Jurkat, Clone E6-1 (cell line): ENCODE data around the gene CCDC77. TPM values are rescaled to one million over a fixed set of nuclear protein-coding genes. Genes with fewer than 3 reads are reported as not detected.
"Not testable (repeated sequence)": the region's sequence is repeated elsewhere in the genome, so short reads cannot be mapped to it uniquely, and the experiment has no call there.

Source experiments
- DNase-seq: peaks from one replicate; pipeline ENCODE4 v3.0.0-alpha.2; 2011; ENCODE audit warnings: low read depth, low spot score
- H3K4me3 ChIP-seq: 2 replicates; pipeline ENCODE4 v1.5.1; 2011; ENCODE audit warnings: mild to moderate bottlenecking, low read length, control low read depth, moderate library complexity
- polyA plus RNA-seq: library from polyadenylated mRNA; unstranded; fragments of >200 nt; gene quantifications from one replicate; pipeline ENCODE4 v1.2.1, GENCODE V29; 2012; ENCODE audit warnings: missing spikeins; ENCODE audit not compliant: insufficient read length, insufficient read depth

The CCDC77 gene
- 35.8 TPM for polyA plus RNA-seq

DNA sequence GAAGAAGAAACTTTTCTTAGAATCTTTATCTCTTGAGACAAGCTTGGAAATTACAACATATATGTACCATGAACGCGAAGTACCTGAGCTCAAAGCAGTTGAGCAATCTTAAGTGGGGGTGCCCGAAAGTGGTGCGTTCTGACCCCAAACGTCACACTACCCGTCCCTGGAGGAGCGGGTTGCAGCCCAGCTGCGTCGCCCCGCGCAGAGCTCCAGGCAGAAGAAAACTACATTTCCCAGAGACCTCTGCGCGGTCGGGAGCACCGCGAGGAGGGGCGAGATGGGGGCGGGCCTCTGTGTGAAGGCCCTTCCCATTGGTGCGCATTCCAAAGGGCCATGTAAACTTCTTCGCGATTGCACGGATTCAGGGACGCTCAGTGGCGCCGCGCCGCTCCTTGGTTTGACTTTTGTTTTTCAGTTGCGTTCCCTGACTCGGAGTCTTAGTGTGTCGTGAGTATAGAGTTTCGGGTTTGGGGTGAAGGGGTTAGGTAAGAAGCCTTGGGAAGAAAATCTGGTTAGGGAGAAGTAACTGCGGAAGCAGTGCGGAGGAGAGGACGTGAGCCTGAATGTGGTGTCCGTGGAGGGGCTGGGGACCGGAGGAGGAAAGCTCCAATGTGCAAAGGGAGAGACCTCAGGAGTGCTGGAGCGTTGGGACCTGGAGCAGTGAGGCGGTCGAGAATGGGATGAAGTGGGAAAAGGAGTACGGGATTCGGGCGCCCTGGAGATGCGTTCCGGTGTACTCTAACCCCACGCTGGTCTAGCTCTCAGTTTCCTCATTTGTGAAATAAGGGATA lies at the start of gene CCDC77:
Gene CCDC77 (plus strand): TSS at position 410 of the 794 bp plus-strand sequence. CDS start 7,740 bp downstream, outside the sequence.
- peak within 1 kb of the TSS; percentile 72 for H3K4me3 ChIP-seq
- peak; percentile 92 for DNase-seq

DNA sequence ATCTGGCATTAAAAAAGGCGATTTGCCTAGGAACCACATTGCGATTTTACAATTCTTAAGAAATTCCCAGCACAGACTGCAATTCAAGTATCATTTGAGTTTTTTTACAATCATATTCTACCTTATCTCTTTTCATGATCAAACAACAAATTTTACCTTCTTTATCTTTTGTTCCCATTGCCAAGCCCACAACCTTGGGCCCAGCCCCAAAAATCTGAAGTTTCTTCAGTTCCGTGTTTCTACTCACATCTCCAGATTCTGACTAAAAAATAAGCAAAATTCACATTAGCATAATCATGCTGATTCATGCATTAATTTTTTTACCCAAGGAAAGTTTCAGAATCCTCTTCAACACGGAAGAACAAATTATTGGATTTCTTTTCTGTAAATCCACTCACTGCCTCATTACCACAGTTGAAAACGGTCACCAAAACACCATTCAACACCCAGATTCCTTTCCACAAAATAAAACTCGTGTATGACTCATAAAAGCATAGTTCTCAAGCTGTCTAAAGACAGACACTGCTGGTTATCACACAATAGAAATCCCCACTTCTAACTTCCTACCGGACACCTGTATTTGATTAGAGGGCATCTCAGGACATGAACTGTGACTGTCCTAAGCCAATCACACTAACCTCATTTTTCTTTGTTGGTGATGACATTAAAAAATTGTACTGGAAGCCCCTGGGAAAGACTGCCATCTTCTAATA lies 45.0 kb upstream of the CCDC77 start:
- DNase-seq = no peak
- no peak overlapping the region for H3K4me3 ChIP-seq

DNA sequence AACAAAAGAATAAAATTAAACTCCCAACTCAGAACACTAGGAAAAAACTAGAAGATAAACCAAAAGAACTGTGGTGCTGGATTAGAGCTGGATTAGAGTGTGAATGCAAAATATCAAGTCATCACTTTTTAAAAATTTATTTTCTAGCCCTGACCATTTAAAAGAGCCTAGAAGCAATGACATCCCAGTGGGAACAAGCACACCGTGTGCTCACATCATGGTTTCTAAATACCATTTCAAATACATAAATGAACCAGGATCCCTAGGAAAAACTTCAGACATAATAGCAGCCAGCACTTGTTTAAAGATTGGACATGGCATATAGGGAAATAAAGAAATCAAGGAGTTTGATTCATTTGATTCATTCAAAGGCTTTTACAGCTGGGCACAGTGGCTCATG lies 42.4 kb upstream of the CCDC77 start:
- DNase-seq = no peak
- no peak overlapping the region for H3K4me3 ChIP-seq

DNA sequence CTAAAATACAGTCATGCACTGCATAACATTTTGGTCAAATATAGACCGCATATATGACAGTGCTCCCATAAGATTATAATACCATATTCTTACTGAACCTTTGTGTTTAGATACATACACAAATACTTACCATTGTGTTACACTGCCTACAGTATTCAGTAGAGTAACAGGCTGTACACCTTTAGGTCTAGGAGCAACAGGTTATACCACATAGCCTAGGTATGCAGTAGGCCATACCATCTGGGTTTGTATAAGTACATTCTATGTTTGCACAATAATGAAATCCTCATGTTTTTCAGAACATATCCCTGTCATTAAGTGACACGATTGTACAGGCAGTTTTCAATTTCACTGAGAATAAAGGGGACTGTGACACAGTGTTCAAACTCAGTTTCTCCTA lies 34.6 kb upstream of the CCDC77 start:
- no peak for DNase-seq

GRCh38 chr12:367972-368371 lies 33.5 kb upstream of the CCDC77 start:
- no peak overlapping the region for H3K4me3 ChIP-seq
- DNase-seq = no peak

More for the DNA sequence above, 34.6 kb upstream of the CCDC77 start:
- no peak overlapping the region for H3K4me3 ChIP-seq

- not testable (repeated sequence) for DNase-seq, H3K4me3 ChIP-seq
These were observed 30.5 kb upstream of the CCDC77 start for GRCh38 chr12:370739-371485.

DNA sequence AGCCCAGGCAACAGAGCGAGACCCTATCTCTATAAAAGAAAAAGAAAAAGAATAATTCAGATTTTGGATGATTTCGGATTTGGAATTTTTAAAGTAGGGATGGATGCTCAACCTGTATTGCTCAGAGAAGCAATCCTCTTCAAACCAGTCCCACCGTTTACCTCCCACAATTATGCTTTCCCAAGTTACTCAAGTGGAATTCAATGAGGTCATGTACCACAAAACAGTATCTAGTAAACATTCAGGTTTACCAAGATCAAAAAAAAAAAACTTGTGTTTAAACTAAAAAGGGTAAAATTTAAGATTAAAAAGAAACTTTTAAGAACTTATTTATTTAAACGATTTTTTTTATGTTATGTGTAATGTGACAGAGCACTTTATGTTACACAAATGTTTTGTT lies 14.8 kb upstream of the CCDC77 start:
- H3K4me3 ChIP-seq = no peak overlapping the region
- DNase-seq = no peak

GRCh38 chr12:388012-388411 lies 13.4 kb upstream of the CCDC77 start:
- no peak for DNase-seq
- peak overlapping the region; percentile 96 for H3K4me3 ChIP-seq

GRCh38 chr12:388541-389141 lies 12.8 kb upstream of the CCDC77 start:
- H3K4me3 ChIP-seq = peak overlapping the region; percentile 96
- peak; percentile 36 for DNase-seq

- H3K4me3 ChIP-seq = peak within 1 kb of the TSS; percentile 96
- DNase-seq = peak; percentile 95
These were observed 12.0 kb upstream of the CCDC77 start, which contains the start of gene KDM5A for GRCh38 chr12:389142-390096. KDM5A (minus strand) TSS chr12:389320; CDS start chr12:389091, 229 bp downstream.

DNA sequence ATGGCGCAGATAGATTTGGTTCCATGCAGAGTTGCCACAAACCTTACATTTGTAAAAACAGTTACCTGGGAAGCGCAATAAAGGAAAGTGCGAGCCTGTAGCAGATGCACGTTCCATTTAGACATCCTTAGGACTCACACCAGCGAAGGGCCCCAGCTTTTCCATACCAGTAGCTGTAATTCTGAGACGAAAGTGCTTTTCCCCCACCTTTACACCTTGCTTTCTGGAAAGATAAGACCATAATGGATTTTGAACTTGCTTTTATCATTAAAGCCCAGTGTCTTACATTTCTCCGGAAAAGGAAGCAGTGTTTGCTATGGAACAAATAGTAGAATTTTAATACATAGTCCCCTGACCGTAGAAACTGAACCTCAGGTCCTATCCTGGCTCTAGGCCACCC lies 616 bp upstream of the CCDC77 start:
- DNase-seq = no peak
- H3K4me3 ChIP-seq = peak overlapping the region; percentile 72

GRCh38 chr12:402029-402389 lies 565 bp downstream of the CCDC77 start:
- DNase-seq = peak; percentile 53
- peak overlapping the region; percentile 72 for H3K4me3 ChIP-seq

DNA sequence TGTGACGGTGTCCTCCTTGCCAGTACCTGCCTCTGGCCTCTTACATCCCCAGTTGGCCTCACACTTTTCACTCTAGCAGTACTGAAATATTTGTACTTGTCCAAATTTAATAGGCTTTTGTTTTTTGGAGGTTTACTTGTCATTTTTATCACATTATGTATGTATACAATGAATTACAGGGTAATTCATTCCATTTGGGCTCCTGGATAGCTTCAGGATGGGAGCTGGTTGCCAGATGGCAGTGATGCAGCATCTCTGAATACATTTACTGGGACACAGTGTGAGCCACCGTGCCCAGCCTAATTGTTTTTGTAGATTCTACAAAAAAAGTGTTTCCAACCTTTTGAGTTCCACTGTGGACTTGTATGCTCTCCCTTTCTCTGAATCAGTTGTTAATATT lies 13.4 kb downstream of the CCDC77 start:
- H3K4me3 ChIP-seq = no peak overlapping the region
- DNase-seq = no peak

- no peak overlapping the region for H3K4me3 ChIP-seq
- no peak for DNase-seq
These were observed 17.0 kb downstream of the CCDC77 start for GRCh38 chr12:418432-418831.

DNA sequence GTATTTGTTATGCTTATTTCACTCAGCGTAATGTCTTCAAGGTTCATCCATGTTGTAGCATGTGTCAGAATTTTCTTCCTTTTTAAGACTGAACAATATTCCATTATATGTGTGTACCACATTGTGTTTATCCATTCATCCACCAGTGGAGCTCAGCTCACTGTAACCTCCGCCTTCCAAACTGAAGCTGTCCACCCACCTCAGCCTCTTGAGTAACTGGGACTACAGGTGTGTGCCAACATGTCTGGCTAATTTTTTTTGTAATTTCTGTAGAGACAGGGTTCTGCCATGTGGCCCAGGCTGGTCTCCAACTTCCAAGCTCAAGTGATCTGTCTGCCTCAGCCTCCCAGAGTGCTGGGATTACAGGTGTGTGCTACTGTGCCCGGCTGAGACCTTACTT lies 21.1 kb downstream of the CCDC77 start:
- H3K4me3 ChIP-seq = no peak overlapping the region
- DNase-seq = no peak

- not testable (repeated sequence) for DNase-seq, H3K4me3 ChIP-seq
These were observed 34.3 kb downstream of the CCDC77 start for GRCh38 chr12:435737-436136.

DNA sequence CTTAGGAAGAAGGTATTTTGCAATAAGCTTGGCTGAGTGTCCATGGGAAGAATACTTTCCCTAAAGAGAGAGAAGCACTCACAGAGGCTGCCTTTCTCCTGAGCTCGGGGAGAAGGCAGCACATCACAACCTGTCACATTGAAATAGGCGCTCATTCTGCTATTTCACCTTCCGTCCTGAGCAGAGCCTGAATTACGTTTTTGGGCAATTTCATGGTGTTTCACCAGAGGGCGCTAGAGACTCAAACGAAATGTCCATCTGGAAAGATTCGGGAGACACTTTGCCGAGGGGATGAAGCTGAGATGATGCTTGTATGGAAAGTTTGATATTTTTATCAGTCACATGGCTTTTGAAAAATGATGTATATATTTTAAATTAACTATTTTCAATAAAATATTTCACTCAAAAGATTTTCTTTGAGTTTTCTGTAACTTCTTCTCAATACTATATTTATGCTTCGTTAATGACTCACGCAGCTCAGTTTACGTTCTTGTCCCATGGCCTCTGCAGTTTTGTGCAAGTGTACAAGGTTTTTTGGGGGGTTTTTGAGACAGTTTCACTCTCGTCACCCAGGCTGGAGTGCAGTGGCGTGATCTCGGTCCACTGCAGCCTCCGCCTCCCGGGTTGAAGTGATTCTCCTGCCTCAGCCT lies 40.9 kb downstream of the CCDC77 start:
- peak; percentile 14 for DNase-seq
- no peak overlapping the region for H3K4me3 ChIP-seq

DNA sequence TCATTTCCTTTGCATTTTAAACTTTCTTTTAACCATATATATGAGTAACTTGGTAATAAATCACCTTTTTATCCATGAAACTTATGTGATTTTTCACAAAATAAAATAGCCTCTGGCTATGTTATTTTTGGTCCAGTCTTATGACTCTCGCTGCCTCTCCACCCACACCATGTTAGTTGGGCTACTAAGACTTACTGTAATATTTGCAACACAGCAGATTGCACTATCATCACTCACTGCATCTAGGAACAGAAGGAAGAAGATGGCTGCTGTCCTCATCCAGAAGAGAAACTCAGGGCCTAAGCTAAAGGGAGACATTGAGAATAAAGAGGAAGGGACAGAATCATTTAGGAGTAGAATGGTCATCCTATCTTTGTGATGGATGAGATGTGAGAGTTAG lies 45.7 kb downstream of the CCDC77 start:
- DNase-seq = no peak
- no peak overlapping the region for H3K4me3 ChIP-seq
